Measurements from ENCODE around the gene KLHL7.
"Not testable (repeated sequence)": the region's sequence is repeated elsewhere in the genome, so short reads cannot be mapped to it uniquely, and the experiment has no call there.

Gene KLHL7

GRCh38 chr7:23107781-23108180, 2.2 kb downstream of the KLHL7 start:
- no peak for DNase-seq

GRCh38 chr7:23108995-23109394, 3.4 kb downstream of the KLHL7 start:
- DNase-seq, result no peak

- DNase-seq, result no peak
Observed at GRCh38 chr7:23109470-23109869, 3.9 kb downstream of the KLHL7 start.

GRCh38 chr7:23114896-23115295, 9.3 kb downstream of the KLHL7 start:
- no peak for DNase-seq

- DNase-seq, result no peak
Observed at GRCh38 chr7:23115991-23116390, 10.4 kb downstream of the KLHL7 start.

GRCh38 chr7:23117841-23118240, 12.3 kb downstream of the KLHL7 start:
- no peak for DNase-seq

- DNase-seq, result no peak
Observed at GRCh38 chr7:23120106-23120505, 14.5 kb downstream of the KLHL7 start.

GRCh38 chr7:23121165-23121564, 15.6 kb downstream of the KLHL7 start:
- no peak for DNase-seq

- no peak for DNase-seq
Observed at GRCh38 chr7:23123007-23123406, 17.4 kb downstream of the KLHL7 start.

GRCh38 chr7:23123465-23123864, 17.9 kb downstream of the KLHL7 start:
- DNase-seq, result no peak

GRCh38 chr7:23129036-23129435, 23.5 kb downstream of the KLHL7 start:
- DNase-seq, result no peak

- not testable (repeated sequence) for DNase-seq
Observed at GRCh38 chr7:23131799-23132198, 26.2 kb downstream of the KLHL7 start.

GRCh38 chr7:23133797-23134196, 28.2 kb downstream of the KLHL7 start:
- DNase-seq, result no peak

GRCh38 chr7:23135755-23136154, 30.2 kb downstream of the KLHL7 start:
- DNase-seq, result no peak

GRCh38 chr7:23136216-23136615, 30.6 kb downstream of the KLHL7 start:
- no peak for DNase-seq

GRCh38 chr7:23157679-23158078, 52.1 kb downstream of the KLHL7 start:
- no peak for DNase-seq

GRCh38 chr7:23158546-23158945, 53.0 kb downstream of the KLHL7 start:
- DNase-seq, result no peak

GRCh38 chr7:23161482-23161881, 55.9 kb downstream of the KLHL7 start:
- no peak for DNase-seq

- no peak for DNase-seq
Observed at GRCh38 chr7:23164846-23165245, 59.3 kb downstream of the KLHL7 start.

GRCh38 chr7:23165316-23165715, 59.7 kb downstream of the KLHL7 start:
- DNase-seq, result no peak

- no peak for DNase-seq
Observed at GRCh38 chr7:23167691-23168090, 62.1 kb downstream of the KLHL7 start.

GRCh38 chr7:23168111-23168885, 62.7 kb downstream of the KLHL7 start:
- DNase-seq, result no peak

GRCh38 chr7:23175938-23176337, 70.4 kb downstream of the KLHL7 start:
- DNase-seq, result no peak

- DNase-seq, result peak; percentile 97
Observed at GRCh38 chr7:23181684-23182553, 76.3 kb downstream of the KLHL7 start, which contains the start of gene NUP42. TSS of gene NUP42 (plus strand) at chr7:23182048. CDS start at chr7:23182086, 38 bp downstream.
